Endothelial cell of umbilical vein (primary cell): ENCODE data around the gene TMEM9B. TPM values are rescaled to one million over a fixed set of nuclear protein-coding genes. Genes with fewer than 3 reads are reported as not detected.

Source experiments
- BruUV-seq: library from RNA; stranded (reverse); fragments of 400-500 nt; replicated peaks from 2 replicates; lab custom pipeline; 2021; lab: Mats Ljungman, UMichigan
- CTCF ChIA-PET: fragments of 300-600, 350-600 bp; sonication (Branson Sonifier 250); formaldehyde crosslinking; loops from one replicate; lab custom pipeline; 2021; ENCODE audit warnings: antibody characterized with exemption, inconsistent platforms; lab: Charles Lee
- POLR2A ChIA-PET: fragments of 300-600, 350-600 bp; sonication (Branson Sonifier 250); formaldehyde crosslinking; loops from one replicate; lab custom pipeline; 2021; ENCODE audit warnings: antibody characterized with exemption, inconsistent platforms; lab: Charles Lee
- DNase-seq: peaks from one replicate; pipeline ENCODE4 v3.0.0-alpha.2; 2011; ENCODE audit warnings: low read depth, low spot score
- FAIRE-seq: peaks from 2 replicates; lab custom pipeline; 2011; peaks lifted over from hg19 to GRCh38; lab: Jason Lieb, UNC
- H2AFZ ChIP-seq: 2 replicates; pipeline ENCODE4 v1.6.0; 2012; ENCODE audit warnings: low read depth, low read length, control low read depth, inconsistent platforms
- H3K27ac ChIP-seq: 2 replicates; pipeline ENCODE4 v1.5.1; 2011; ENCODE audit warnings: low read depth, mild to moderate bottlenecking, control low read depth, low read length, moderate library complexity; ENCODE audit not compliant: insufficient read depth
- H3K27me3 ChIP-seq, 2 experiments: 2 replicates each; pipeline versions ENCODE4 v1.6.0 to v1.6.1; 2011; ENCODE audit warnings: low read length in 2 of 2, mixed read lengths in 1 of 2; ENCODE audit not compliant: control insufficient read depth in 2 of 2, insufficient read depth in 2 of 2
- H3K36me3 ChIP-seq, 2 experiments: 2 replicates in 1 of 2; 3 replicates in 1 of 2; pipeline ENCODE4 v1.5.1; 2011; ENCODE audit warnings: low read length in 2 of 2, mild to moderate bottlenecking in 1 of 2, moderate library complexity in 1 of 2; ENCODE audit not compliant: control insufficient read depth in 2 of 2, insufficient read depth in 2 of 2; ENCODE audit errors: extremely low read depth in 1 of 2
- H3K4me1 ChIP-seq: 3 replicates; pipeline ENCODE4 v1.5.1; 2011; ENCODE audit warnings: mild to moderate bottlenecking, low read length; ENCODE audit not compliant: control insufficient read depth, insufficient read depth; ENCODE audit errors: extremely low read depth
- H3K4me2 ChIP-seq: 2 replicates; pipeline ENCODE4 v1.6.1; 2011; ENCODE audit warnings: low read length, control low read depth, mixed read lengths; ENCODE audit not compliant: insufficient read depth
- H3K4me3 ChIP-seq, 3 experiments: fragments of 200-600 bp in 1 of 3; sonication (generic), shearing (Covaris generic) in 1 of 3; replicated peaks in 1 of 3; 2 replicates each; pipeline ENCODE4 v1.5.1; 2011 to 2016; ENCODE audit warnings: control low read depth in 3 of 3, low read length in 3 of 3, mild to moderate bottlenecking in 2 of 3, inconsistent platforms in 1 of 3, low read depth in 1 of 3, moderate library complexity in 1 of 3; ENCODE audit not compliant: insufficient read depth in 1 of 3
- H3K79me2 ChIP-seq: 2 replicates; pipeline ENCODE4 v1.6.0; 2012; ENCODE audit warnings: low read length, inconsistent platforms; ENCODE audit not compliant: control insufficient read depth, insufficient read depth
- H3K9ac ChIP-seq: replicated peaks from 2 replicates; pipeline ENCODE3; 2011; ENCODE audit warnings: low read length, control low read depth; ENCODE audit not compliant: insufficient read depth; ENCODE audit errors: extremely low read depth
- H3K9me1 ChIP-seq: replicated peaks from 3 replicates; pipeline ENCODE4 v1.6.0; 2011; ENCODE audit warnings: mild to moderate bottlenecking, low read length; ENCODE audit not compliant: control insufficient read depth, insufficient read depth; ENCODE audit errors: extremely low read depth
- H3K9me3 ChIP-seq: replicated peaks from 2 replicates; pipeline ENCODE4 v1.5.1; 2012; ENCODE audit warnings: low read length, inconsistent platforms; ENCODE audit not compliant: control insufficient read depth, insufficient read depth
- H4K20me1 ChIP-seq: replicated peaks from 2 replicates; pipeline ENCODE3; 2011; ENCODE audit warnings: mild to moderate bottlenecking, low read length; ENCODE audit not compliant: control insufficient read depth, insufficient read depth; ENCODE audit errors: extremely low read depth
- CTCF ChIP-seq, 2 donors: IDR thresholded peaks; 1 replicate in 1 of 2; 2 replicates in 1 of 2; pipeline ENCODE4 v1.5.1; 2011; ENCODE audit warnings: low read length in 2 of 2, mild to moderate bottlenecking in 2 of 2, moderate library complexity in 2 of 2, control low read depth in 1 of 2, inconsistent platforms in 1 of 2, low read depth in 1 of 2; ENCODE audit not compliant: insufficient read depth in 1 of 2; ENCODE audit errors: extremely low read depth in 1 of 2
- EZH2 ChIP-seq: IDR thresholded peaks from 2 replicates; pipeline ENCODE4 v1.6.1; 2012; ENCODE audit warnings: borderline replicate concordance, low read depth, mild to moderate bottlenecking, moderate library complexity, low read length, inconsistent platforms; ENCODE audit not compliant: severe bottlenecking
- FOS ChIP-seq: IDR thresholded peaks from 2 replicates; pipeline ENCODE4 v1.6.1; 2011; ENCODE audit warnings: mild to moderate bottlenecking, low read length, moderate library complexity, borderline replicate concordance; ENCODE audit not compliant: insufficient read depth
- GATA2 ChIP-seq: IDR thresholded peaks from 2 replicates; pipeline ENCODE4 v1.7.0; 2011; ENCODE audit warnings: low read depth, mild to moderate bottlenecking, moderate library complexity, mixed read lengths, low read length; ENCODE audit not compliant: insufficient read length, insufficient read depth
- JUN ChIP-seq: IDR thresholded peaks from 2 replicates; pipeline ENCODE4 v1.6.1; 2011; ENCODE audit warnings: borderline replicate concordance, low read depth; ENCODE audit not compliant: insufficient read length, insufficient read depth
- MYC ChIP-seq: IDR thresholded peaks from one replicate; pipeline ENCODE4 v1.6.1; 2011; ENCODE audit warnings: mild to moderate bottlenecking, low read depth, low read length
- POLR2A ChIP-seq: IDR thresholded peaks from 2 replicates; pipeline ENCODE4 v1.6.1; 2012; ENCODE audit warnings: low read depth, mild to moderate bottlenecking, control low read depth, low read length
- POLR2AphosphoS5 ChIP-seq: IDR thresholded peaks from 2 replicates; pipeline ENCODE4 v1.6.1; 2012; ENCODE audit warnings: low read depth, mild to moderate bottlenecking, control low read depth, low read length, moderate library complexity; ENCODE audit not compliant: insufficient read depth
- dilution Hi-C: fragments of 300-500 bp; cut with MboI; formaldehyde crosslinking; loops from one replicate; pipeline ENCODE4 v1.15.0; 2019; ENCODE audit warnings: low sequenced_read_pairs; ENCODE audit not compliant: extremely low pct_ligation_motif_present
- intact Hi-C: fragments of 100-400 bp; cut with micrococcal nuclease; formaldehyde crosslinking; loops from one replicate; pipeline ENCODE4 v1.10.0; 2022
- polyA plus RNA-seq, 4 experiments: library from polyadenylated mRNA; depleted of rRNA in 3 of 4; stranded (reverse) in 3 of 4; unstranded in 1 of 4; fragments of >200 nt; gene quantifications; 2 replicates each; pipeline versions ENCODE4 v1.2.1 to v1.2.3, GENCODE V29; 2011 to 2012; ENCODE audit warnings: missing spikeins in 1 of 4
- total RNA-seq: library from RNA; stranded (reverse); gene quantifications from 2 replicates; pipeline ENCODE4 v1.2.3, GENCODE V29; 2021
- TF ChIP-seq, protein P1 (sequence below): IDR thresholded peaks from 2 replicates; pipeline ENCODE4 v1.6.1; 2011; ENCODE audit not compliant: insufficient read depth, insufficient read length

TMEM9B gene
- total and polyA plus RNA-seq, 2 donors (not counting 3 experiments of a cell fraction or from before 2014, with no cell fraction given) = 28.2 to 30.2 TPM

DNA sequence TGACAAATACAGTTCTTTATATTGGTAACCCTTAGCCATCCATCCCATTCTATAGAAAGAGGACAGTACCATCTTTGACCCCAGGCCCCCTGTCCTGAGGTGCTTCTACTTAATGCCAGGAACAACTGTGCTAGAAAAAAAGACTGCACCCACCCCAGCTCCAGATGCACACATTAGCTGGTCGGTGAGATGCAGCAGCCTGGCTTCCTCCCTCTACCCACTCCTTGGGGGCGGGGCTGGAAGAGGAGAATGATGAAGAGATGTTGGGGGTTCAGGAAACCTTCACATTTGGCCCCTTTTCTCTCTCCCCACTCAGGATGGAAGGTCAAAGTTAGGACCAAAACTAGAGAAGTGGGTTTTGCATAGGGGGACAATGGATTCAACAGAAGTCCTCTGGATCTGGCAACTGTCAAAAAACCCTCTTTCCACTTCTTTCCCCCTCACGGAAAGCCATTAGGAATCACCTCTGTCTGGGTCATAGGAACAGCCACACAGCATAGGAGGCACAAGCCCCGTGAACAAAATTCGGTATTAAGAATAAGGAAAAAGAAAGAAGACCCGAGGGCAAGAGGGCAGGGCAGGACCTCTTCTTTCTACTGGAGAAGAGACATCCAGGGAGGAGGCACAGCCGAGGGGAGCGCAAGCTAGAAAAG lies 38.8 kb upstream of the TMEM9B start:
- Histone ChIP-seq H3K9ac (peak overlapping the region; percentile 67), H3K4me1 (peaks cover 26% of the 10 kb centered on the region), H3K36me3 (no peaks in the 10 kb centered on the region), H3K9me1 (no peaks in the 10 kb centered on the region), H2AFZ (peak overlapping the region; percentile 89), H3K4me2 (peak overlapping the region; percentile 76), H3K79me2 (peaks cover 4% of the 10 kb centered on the region), H3K9me3 (no peaks in the 10 kb centered on the region), H3K27me3 (peaks cover 23 to 28% of the 10 kb centered on the region in 2 experiments), H4K20me1 (no peaks in the 10 kb centered on the region), H3K27ac (peak overlapping the region; percentile 17), H3K4me3 (peak overlapping the region; percentile 18 to 57 (median 33))
- TSS peak; percentile 50 for BruUV-seq
- CTCF ChIA-PET = interaction anchor here (1.1 to 2.5 kb wide), 4 partner anchors 12 to 135 kb away, joined by 4 to 17 read pairs (median 6); partner anchors contain the start of gene TMEM9B
- dilution Hi-C loops = no loop called here
- DNase-seq (no peak), FAIRE-seq (peak; percentile 62)
- TF ChIP-seq POLR2A (no peak), POLR2AphosphoS5 (no peak), JUN (no peak), FOS (no peak), GATA2 (no peak), MYC (no peak), EZH2 (no peak), CTCF (IDR thresholded peaks at IDR 0.05; ENCODE audit: extremely low read depth in 1 of 2, insufficient read depth in 1 of 2, low read depth in 1 of 2, low read length in 2 of 2) (no peak)
- TF ChIP-seq, protein P1, sequence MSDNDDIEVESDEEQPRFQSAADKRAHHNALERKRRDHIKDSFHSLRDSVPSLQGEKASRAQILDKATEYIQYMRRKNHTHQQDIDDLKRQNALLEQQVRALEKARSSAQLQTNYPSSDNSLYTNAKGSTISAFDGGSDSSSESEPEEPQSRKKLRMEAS = no peak
- POLR2A ChIA-PET = interaction anchor here (0.6 kb wide), 1 partner anchor 143 kb away, joined by 3 read pairs; no protein-coding TSS in a partner anchor
- intact Hi-C loops = loop anchor here (5.0 kb wide), 2 partner anchors 91 to 134 kb away; partner anchors contain the start of gene AKIP1
